ENCODE data around the gene BTBD1.

DNA sequence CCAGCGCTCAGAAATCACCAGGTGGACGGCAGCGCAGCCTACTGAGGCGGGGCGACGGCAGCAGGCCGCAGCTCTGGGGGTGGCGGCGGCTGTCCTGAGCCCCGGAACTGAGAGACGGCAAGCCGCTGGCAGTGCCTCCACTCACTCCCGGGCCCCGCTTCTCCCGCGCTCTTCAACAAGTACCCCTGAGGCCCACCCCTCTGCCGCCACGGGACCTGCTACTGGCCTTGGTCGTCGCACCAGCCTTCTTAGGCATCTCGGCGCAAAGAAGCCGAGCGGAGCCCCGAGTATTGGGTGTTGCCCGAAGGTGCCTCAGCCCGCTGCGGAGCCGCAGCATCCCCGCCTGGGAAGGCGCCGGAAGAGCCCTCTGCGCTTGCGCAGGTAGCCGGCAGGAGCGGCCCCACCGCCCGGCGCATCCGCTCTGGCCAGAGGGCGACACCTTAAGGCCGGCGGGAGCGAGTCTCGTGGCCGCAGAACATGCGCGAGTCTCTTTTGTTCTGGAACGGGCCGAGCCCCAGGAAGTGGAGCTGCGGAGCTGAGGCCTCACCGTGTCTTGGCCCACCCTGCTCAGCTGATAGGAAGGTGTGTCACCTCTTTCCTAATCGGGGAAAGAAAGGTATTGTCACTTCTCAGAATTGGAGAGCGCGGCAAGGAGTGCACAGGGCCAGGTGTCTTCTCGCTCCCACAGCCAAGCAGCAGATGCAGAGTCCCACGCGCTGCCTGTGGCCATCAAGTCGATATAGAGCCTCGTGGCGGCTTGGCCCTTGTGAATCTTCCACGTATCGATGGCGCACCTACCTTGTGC lies 55.6 kb downstream of the BTBD1 start, which contains the start of gene C15orf40:
- TF ChIP-seq CEBPB (IDR thresholded peaks at IDR 0.05; ENCODE audit: low read depth): no peak
- peak; percentile 39 for TF ChIP-seq POLR2A (IDR thresholded peaks at IDR 0.05; ENCODE audit: borderline replicate concordance, extremely low read depth, insufficient read depth, insufficient read length)
- TF ChIP-seq, protein P1, sequence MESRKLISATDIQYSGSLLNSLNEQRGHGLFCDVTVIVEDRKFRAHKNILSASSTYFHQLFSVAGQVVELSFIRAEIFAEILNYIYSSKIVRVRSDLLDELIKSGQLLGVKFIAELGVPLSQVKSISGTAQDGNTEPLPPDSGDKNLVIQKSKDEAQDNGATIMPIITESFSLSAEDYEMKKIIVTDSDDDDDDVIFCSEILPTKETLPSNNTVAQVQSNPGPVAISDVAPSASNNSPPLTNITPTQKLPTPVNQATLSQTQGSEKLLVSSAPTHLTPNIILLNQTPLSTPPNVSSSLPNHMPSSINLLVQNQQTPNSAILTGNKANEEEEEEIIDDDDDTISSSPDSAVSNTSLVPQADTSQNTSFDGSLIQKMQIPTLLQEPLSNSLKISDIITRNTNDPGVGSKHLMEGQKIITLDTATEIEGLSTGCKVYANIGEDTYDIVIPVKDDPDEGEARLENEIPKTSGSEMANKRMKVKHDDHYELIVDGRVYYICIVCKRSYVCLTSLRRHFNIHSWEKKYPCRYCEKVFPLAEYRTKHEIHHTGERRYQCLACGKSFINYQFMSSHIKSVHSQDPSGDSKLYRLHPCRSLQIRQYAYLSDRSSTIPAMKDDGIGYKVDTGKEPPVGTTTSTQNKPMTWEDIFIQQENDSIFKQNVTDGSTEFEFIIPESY (IDR thresholded peaks at IDR 0.05; ENCODE audit: extremely low read depth, insufficient replicate concordance, low read length): peak; percentile 38
- TF ChIP-seq, protein P2, sequence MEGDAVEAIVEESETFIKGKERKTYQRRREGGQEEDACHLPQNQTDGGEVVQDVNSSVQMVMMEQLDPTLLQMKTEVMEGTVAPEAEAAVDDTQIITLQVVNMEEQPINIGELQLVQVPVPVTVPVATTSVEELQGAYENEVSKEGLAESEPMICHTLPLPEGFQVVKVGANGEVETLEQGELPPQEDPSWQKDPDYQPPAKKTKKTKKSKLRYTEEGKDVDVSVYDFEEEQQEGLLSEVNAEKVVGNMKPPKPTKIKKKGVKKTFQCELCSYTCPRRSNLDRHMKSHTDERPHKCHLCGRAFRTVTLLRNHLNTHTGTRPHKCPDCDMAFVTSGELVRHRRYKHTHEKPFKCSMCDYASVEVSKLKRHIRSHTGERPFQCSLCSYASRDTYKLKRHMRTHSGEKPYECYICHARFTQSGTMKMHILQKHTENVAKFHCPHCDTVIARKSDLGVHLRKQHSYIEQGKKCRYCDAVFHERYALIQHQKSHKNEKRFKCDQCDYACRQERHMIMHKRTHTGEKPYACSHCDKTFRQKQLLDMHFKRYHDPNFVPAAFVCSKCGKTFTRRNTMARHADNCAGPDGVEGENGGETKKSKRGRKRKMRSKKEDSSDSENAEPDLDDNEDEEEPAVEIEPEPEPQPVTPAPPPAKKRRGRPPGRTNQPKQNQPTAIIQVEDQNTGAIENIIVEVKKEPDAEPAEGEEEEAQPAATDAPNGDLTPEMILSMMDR (IDR thresholded peaks at IDR 0.05 in 2 of 3, conservative IDR thresholded peaks at IDR 0.05 in 1 of 3; ENCODE audit: borderline replicate concordance in 1 of 3, insufficient read depth in 1 of 3, low read depth in 2 of 3, low read length in 2 of 3): peak; percentile 66 to 69 (median 68); a peak in 5 of 6 replicates
- TF ChIP-seq POLR2AphosphoS5 (IDR thresholded peaks at IDR 0.05; ENCODE audit: low read depth, low read length): peak; percentile 80
- TF ChIP-seq ELF1 (IDR thresholded peaks at IDR 0.05; ENCODE audit: borderline replicate concordance, low read depth): peak; percentile 41; the same call in 1 of the 2 replicates
- TF ChIP-seq TCF7L2 (IDR thresholded peaks at IDR 0.05; ENCODE audit: borderline replicate concordance, extremely low read depth, insufficient read depth, insufficient read length): no peak
- TF ChIP-seq EZH2 (IDR thresholded peaks at IDR 0.05): no peak
- no peak for TF ChIP-seq SIN3A (IDR thresholded peaks at IDR 0.05; ENCODE audit: low read depth)
- TF ChIP-seq, protein P3, sequence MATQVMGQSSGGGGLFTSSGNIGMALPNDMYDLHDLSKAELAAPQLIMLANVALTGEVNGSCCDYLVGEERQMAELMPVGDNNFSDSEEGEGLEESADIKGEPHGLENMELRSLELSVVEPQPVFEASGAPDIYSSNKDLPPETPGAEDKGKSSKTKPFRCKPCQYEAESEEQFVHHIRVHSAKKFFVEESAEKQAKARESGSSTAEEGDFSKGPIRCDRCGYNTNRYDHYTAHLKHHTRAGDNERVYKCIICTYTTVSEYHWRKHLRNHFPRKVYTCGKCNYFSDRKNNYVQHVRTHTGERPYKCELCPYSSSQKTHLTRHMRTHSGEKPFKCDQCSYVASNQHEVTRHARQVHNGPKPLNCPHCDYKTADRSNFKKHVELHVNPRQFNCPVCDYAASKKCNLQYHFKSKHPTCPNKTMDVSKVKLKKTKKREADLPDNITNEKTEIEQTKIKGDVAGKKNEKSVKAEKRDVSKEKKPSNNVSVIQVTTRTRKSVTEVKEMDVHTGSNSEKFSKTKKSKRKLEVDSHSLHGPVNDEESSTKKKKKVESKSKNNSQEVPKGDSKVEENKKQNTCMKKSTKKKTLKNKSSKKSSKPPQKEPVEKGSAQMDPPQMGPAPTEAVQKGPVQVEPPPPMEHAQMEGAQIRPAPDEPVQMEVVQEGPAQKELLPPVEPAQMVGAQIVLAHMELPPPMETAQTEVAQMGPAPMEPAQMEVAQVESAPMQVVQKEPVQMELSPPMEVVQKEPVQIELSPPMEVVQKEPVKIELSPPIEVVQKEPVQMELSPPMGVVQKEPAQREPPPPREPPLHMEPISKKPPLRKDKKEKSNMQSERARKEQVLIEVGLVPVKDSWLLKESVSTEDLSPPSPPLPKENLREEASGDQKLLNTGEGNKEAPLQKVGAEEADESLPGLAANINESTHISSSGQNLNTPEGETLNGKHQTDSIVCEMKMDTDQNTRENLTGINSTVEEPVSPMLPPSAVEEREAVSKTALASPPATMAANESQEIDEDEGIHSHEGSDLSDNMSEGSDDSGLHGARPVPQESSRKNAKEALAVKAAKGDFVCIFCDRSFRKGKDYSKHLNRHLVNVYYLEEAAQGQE (IDR thresholded peaks at IDR 0.05; ENCODE audit: low read depth): no peak
- TF ChIP-seq YY1 (IDR thresholded peaks at IDR 0.05; ENCODE audit: extremely low read depth, insufficient replicate concordance, low read depth, low read length): peak; percentile 78
- TF ChIP-seq SRF (IDR thresholded peaks at IDR 0.05; ENCODE audit: low read depth): no peak; the same call in 1 of the 2 replicates
- TF ChIP-seq SP1 (IDR thresholded peaks at IDR 0.05; ENCODE audit: low read depth): peak; percentile 23; the same call in 1 of the 2 replicates
- TF ChIP-seq, protein P4, sequence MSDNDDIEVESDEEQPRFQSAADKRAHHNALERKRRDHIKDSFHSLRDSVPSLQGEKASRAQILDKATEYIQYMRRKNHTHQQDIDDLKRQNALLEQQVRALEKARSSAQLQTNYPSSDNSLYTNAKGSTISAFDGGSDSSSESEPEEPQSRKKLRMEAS (IDR thresholded peaks at IDR 0.05): peak; percentile 94

All from HCT116 (cell line).